Measurements from ENCODE around the gene PAQR9. TPM values are rescaled to one million over a fixed set of nuclear protein-coding genes. Genes with fewer than 3 reads are reported as not detected.
A peak's percentile ranks its signal among the peaks of the same experiment; 100 is the strongest.

Gene PAQR9
- total RNA-seq, 1 experiment from 2014 or later, result not detected

- BruUV-seq (replicated peaks), result no TSS peak
- Mint-ChIP-seq H3K4me1 (ENCODE audit: insufficient read depth, unreplicated experiment) (peaks cover 5% of the 10 kb centered on the region), H3K27ac (ENCODE audit: low read depth, unreplicated experiment) (peak overlapping the region; percentile 9), H3K9me3 (ENCODE audit: unreplicated experiment) (no peaks in the 10 kb centered on the region), H3K27me3 (ENCODE audit: insufficient read depth, unreplicated experiment) (peaks cover 2% of the 10 kb centered on the region), H3K36me3 (ENCODE audit: insufficient read depth, unreplicated experiment) (no peaks in the 10 kb centered on the region), H3K4me3 (ENCODE audit: unreplicated experiment) (no peak overlapping the region)
- intact Hi-C loops (cut with micrococcal nuclease), result no loop called here
- no peak for DNase-seq (ENCODE audit: unreplicated experiment)
- TF ChIP-seq CTCF (IDR thresholded peaks at IDR 0.05; ENCODE audit: unreplicated experiment), result no peak
- CTCF ChIA-PET, result interaction anchor here (0.5 to 3.2 kb wide), 6 partner anchors 14 to 321 kb away, joined by 3 to 28 read pairs (median 3); no protein-coding TSS in a partner anchor
- POLR2A ChIA-PET, result interaction anchor here (0.6 to 1.9 kb wide), 5 partner anchors 12 to 400 kb away, joined by 3 to 6 read pairs (median 4); no protein-coding TSS in a partner anchor
These were observed 13.9 kb upstream of the PAQR9 start for GRCh38 chr3:142977399-142977728.

DNA sequence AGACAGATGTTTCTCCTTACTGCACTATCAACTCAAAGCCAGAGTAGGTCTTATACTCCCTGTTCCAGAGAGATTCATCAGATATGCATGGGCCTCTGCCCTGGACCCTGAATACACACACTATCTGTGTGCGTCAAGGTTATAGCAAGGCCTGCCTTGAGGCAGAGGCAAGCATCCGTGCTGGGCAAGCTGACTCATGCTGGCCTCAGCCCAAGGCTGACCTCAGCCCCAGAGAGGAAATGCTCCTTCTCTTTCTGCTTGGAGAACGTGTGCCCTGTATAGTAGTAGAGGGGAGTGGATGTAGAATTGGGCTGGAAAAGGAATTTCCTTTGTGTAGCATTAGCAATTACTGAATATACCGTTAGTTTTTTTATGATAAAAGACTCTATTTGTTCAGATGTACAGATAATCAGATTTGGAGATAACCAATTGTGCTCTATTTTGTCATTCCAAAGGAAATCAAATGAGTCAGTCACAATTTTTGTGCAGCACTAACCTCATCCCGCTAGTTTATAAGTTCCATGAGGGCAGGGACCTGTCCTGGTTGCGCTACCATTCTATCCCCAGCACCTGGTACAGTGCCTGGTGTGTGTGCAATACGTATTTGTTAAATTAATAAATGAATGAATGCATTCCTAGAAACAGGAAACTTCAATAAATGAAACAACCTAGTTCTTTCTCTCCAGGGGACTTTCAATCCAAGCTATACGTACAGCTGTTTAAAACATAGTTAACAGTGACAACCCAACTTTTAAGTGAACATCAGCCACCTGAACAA, 13.3 kb upstream of the PAQR9 start:
- Mint-ChIP-seq H3K9me3 (ENCODE audit: unreplicated experiment) (no peaks in the 10 kb centered on the region), H3K4me1 (ENCODE audit: insufficient read depth, unreplicated experiment) (peaks cover 5% of the 10 kb centered on the region), H3K27me3 (ENCODE audit: insufficient read depth, unreplicated experiment) (no peaks in the 10 kb centered on the region), H3K4me3 (ENCODE audit: unreplicated experiment) (no peak overlapping the region), H3K36me3 (ENCODE audit: insufficient read depth, unreplicated experiment) (no peaks in the 10 kb centered on the region), H3K27ac (ENCODE audit: low read depth, unreplicated experiment) (peak overlapping the region; percentile 9)
- no TSS peak for BruUV-seq (replicated peaks)
- intact Hi-C loops (cut with micrococcal nuclease), result no loop called here
- POLR2A ChIA-PET, result interaction anchor here (0.6 to 1.9 kb wide), 6 partner anchors 11 to 399 kb away, joined by 3 to 6 read pairs (median 4); partner anchors contain the start of gene U2SURP
- DNase-seq (ENCODE audit: unreplicated experiment), result peak; percentile 92
- TF ChIP-seq CTCF (IDR thresholded peaks at IDR 0.05; ENCODE audit: unreplicated experiment), result no peak
- CTCF ChIA-PET, result interaction anchor here (0.5 to 3.2 kb wide), 5 partner anchors 23 to 148 kb away, joined by 3 to 28 read pairs (median 5); no protein-coding TSS in a partner anchor

DNA sequence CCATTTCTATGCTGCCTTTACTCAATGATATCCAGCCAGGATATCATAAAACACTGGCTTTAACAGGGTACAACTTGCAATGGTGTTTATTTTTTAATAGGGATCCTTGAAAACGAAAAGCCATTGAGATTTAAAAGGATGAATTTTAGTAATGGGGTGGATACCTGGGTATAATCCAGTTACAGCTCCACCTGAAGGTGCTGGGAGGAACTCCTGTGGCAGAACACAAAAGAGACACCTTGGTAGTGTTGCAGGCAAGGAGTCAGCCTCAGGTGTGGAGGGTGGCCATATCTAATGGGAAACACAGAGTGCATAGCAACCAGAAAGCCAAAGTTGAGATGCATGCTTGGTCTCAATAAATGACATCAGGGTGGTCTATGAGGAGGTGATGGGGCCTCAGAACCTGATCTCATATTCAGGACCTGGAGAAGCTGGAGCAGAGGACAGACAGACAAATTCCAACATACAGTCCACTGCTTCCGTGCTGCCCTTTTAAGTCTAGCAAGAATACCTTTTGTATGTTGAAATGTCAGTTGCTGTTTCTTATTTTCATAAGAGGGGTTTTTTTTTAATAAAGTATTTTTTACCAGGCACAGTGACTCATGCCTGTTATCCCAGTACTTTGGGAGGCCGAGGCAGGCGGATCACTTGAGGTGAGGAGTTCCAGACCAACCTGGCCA, 12.0 kb upstream of the PAQR9 start:
- Mint-ChIP-seq H3K9me3 (ENCODE audit: unreplicated experiment) (no peaks in the 10 kb centered on the region), H3K4me1 (ENCODE audit: insufficient read depth, unreplicated experiment) (peaks cover 5% of the 10 kb centered on the region), H3K27me3 (ENCODE audit: insufficient read depth, unreplicated experiment) (no peaks in the 10 kb centered on the region), H3K4me3 (ENCODE audit: unreplicated experiment) (no peak overlapping the region), H3K36me3 (ENCODE audit: insufficient read depth, unreplicated experiment) (no peaks in the 10 kb centered on the region), H3K27ac (ENCODE audit: low read depth, unreplicated experiment) (no peak overlapping the region)
- no peak for DNase-seq (ENCODE audit: unreplicated experiment)
- POLR2A ChIA-PET, result interaction anchor here (1.6 to 1.7 kb wide), 2 partner anchors 20 to 26 kb away, joined by 4 to 6 read pairs; partner anchors contain the start of gene U2SURP
- no TSS peak for BruUV-seq (replicated peaks)
- intact Hi-C loops (cut with micrococcal nuclease), result no loop called here
- no peak for TF ChIP-seq CTCF (IDR thresholded peaks at IDR 0.05; ENCODE audit: unreplicated experiment)
- CTCF ChIA-PET, result interaction anchor here (1.2 to 4.1 kb wide), 3 partner anchors 14 to 146 kb away, joined by 3 to 23 read pairs (median 5); no protein-coding TSS in a partner anchor
